HG02852 (cell line): ENCODE data around the gene PTPRO.
A peak's percentile ranks its signal among the peaks of the same experiment; 100 is the strongest.

Source experiments
- ATAC-seq: cut with Tn5 transposase; IDR thresholded peaks from one replicate; pipeline ENCODE4 v1.9.1; 2021; ENCODE audit warnings: mild to moderate bottlenecking, moderate library complexity; ENCODE audit not compliant: unreplicated experiment

The PTPRO gene

DNA sequence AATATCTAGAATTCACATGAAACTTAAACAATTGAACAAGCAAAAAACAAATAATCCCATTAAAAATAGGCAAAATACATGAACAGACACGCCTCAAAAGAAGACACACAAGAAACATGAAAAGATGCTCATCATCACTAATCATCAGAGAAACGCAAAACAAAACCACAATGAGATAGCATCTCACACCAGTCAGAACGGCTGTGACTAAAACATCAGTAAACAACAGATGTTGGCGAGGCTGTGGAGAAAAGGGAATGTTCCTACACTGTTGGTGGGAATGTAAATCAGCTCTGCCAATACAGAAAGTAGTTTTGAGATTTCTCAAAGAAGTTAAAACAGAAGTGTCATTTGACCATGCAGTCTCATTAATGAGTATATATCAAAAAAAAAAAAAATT, 121.3 kb downstream of the PTPRO start:
- no peak for ATAC-seq

DNA sequence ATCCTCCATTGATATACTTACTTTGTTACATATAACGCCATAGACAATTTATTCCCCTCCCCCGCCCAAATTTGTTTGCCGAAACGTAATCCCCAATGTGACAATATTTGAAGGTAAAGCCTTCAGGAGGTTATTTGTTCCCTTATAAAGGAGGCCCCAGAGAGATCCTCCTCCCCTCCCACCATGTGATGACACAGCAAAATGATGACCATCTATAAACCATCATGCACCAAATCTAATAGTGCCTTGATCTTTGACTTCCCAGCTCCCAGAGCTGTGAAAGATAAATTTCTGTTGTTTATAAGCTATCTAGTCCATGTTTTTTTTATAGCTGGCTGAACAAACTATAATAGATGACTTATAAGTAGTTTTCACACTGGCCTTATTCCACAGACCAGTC, 122.2 kb downstream of the PTPRO start:
- no peak for ATAC-seq

DNA sequence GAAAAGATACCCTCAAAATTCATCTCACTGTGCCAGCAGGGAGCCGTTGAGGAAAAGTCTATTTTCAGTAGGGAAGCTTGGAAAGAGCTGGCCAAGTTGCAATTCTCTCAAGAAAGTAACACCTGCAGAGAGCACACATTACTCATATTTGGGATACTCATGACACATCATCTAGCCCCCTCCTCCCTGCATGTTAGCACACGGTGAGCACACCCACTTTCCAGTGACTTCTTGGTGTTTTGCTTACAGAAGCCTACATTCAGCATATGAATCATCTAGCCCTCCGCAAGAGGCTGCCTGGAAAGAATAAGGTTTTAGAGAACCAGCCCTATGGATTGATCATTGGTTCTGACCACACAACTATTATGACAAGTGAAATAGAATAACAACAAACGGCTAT, 124.5 kb downstream of the PTPRO start:
- no peak for ATAC-seq

DNA sequence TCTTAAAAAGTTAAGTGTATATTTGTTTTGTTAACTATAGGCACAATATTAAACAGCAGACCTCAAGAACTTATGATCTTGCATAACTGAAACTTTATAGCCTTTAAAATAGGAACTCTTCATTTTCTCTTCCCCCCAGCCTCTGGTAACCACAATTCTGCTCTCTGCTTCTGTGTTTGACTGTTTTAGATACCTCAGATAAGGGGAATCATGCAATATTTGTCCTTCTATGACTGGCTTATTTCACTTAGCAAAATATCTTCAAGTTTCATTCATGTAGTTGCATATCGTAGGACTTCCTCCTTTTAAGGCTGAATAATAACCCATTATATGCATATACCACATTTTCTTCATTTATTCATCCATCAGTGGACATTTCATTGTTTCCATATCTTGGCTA, 131.3 kb downstream of the PTPRO start:
- ATAC-seq = peak; percentile 95

DNA sequence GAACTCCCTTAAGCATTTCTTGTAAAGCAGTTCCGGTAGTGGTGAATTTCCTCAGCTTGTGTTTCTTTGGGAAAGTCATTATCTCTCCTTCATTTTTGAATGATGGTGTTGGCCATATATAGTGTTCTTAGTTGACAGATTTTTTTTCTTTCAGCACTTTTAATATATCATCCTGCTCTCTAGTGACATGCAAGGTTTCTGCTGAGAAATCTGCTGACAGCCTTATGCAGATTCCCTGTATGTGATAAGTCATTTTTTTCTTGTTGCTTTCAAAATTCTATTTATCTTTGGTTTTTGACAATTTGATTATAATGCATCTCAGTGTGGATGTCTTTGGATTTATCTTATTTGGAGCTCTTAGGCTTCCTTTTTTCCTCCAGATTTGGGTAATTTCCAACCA, 135.7 kb downstream of the PTPRO start:
- ATAC-seq = no peak

DNA sequence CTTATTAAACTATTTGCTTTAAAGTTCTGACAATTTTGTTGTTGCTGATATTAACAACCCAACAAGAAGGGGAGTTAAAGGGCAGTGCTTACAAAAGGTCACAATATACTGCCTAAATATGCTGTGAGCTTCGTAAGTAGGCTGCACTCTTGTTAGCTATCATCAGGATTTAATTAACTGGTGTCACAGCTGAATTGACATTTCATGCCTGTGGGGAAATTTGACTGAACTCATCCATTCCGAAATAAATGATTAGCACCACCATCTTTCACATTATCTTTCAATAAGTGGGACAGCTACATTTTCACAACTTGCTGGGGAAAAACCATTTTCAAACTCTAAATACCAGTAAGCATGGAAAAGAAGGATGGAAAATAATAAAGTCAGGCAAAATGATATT, 146.6 kb downstream of the PTPRO start:
- no peak for ATAC-seq

DNA sequence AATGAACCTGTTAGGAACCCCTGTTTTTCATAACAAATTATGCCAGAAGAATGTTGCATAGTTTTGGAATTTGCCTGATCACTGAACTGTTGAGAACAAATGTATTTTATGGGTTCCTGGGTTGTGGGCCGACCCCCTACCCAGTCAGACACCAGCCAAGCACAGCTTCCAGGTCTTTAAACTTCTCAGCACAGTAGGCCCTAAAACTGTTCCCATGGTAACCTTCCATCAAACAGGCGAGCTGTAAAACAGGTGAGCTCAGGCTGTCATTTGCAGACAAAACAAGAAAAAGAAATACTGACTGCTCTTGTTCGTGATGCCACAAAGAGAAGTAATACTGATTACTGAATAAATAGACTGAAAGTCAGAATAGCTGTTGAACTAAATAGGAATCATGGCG, 147.0 kb downstream of the PTPRO start:
- no peak for ATAC-seq

DNA sequence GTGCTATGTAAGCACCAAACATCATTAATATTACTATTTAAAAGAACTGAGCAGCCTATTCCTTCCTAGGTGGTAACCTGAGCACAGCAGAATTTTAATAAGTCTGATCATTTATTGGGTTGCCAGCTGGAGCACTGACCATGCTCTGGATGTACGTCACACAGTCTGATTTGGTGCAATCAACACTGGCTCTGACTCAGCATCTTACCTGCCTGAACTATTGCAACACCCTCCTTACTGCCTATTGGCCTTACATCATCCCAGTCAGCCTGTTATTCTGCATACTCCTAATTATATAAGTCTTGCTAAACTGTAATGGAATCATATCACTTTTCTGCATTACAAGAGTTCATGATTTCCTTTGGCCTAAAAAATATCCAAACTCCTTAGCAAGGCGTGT, 149.7 kb downstream of the PTPRO start:
- ATAC-seq = no peak

DNA sequence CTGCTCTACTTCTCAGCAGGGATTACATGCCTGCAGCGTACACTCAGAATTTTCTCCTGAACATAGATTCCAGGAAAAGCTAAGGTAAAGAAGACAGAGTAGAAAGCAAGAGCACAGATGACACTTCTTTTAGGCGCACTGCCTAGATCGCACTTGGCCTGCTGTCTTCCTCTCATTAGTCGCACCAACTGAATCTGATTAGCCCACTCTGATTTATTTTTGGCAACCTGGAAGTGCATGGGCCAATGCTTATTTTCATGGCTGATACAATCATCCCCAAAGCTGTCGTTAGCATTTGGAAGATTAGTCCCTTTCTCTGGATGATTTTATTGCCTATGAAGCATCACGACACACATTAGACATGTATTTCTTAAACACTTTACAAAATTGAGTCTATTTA, 152.5 kb downstream of the PTPRO start:
- no peak for ATAC-seq

DNA sequence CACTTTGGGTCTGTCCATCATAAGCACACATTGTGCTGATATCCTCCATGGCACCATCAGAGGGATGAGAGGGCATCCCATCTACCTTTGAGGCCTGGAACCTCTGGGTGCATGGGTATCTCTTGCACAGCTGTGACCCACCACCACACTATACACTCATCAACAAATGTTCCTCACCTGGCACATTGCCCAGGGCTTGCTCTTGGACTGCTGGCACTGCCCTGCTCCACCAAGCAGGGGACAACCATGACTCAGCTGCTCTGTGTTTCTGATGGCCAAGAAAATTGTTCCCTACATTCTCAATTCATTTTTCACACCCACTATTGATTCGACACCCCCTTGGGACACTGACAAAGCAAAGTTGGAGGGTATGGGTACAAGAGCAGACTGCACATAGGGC, 155.5 kb downstream of the PTPRO start:
- ATAC-seq = no peak

DNA sequence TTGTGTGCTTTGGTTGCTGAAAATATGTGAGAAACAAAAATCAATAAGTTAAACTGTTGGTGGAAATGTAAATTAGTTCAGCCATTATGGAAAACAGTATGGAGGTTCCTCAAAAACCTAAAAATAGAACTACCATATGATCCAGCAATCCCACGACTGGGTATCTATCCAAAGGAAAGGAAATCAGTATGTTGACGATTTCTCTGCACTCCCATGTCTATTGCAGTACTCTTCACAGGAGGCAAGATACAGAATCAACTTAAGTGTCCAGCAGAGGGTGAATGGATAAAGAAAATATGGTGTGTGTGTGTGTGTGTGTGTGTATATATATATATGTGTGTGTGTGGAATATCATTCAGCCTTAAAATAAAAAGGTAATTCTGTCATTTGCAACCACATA, 159.5 kb downstream of the PTPRO start:
- no peak for ATAC-seq

DNA sequence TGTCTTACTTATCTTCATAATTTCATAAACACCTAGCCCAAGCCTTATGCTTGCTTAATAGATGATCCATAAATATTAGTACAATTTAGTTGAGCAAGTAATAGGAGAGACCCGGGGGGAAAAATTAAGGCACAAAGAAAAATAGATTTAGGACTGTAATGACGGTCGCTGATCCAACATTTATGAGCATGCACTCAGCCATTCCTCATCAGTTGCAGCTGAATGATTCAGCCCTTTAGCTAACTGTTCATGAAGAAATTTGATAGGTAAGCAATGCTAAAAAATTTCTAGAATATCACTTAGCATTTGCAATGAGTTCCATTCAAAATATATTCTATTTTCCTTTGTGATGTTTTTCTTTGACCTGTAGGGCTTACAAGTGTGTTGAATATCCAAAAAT, 163.2 kb downstream of the PTPRO start:
- no peak for ATAC-seq

DNA sequence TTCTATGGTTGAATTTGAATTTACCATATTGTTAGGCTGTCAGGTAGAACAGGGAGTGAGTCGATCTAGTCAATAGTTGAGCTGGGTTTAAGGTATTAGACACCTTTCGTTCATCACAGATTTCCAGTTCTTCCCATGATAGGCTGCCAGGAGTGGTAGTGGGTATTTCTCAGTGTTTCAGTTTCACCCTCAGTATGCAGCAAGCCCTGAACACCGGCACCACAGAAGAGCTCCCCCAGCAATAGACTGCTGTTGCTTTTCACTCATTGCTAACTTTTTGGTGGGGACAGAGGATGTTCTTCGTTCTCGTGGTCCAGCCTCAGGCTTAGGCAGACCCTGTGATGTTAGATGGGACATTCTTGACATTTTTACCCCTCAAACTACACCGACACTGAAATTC, 164.6 kb downstream of the PTPRO start:
- no peak for ATAC-seq

DNA sequence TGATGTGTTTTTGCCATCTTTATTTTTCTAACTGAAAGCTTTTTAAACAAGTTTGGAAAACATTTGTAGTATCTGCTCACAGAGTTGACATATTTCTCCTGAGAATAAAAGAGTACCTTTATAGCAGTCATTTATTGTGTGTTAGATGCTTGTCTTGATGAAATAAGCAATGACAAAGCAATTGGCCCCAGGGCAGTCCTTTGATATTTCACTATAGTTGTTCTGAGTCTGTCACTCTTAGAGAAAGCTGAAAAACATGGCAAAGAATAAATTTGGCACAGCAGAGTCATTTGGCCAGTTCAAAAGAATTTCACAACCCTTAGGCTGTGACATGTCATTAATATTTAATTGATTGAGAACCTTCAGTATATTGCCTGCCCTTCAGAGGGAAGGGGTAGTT, 166.2 kb downstream of the PTPRO start:
- ATAC-seq = no peak

DNA sequence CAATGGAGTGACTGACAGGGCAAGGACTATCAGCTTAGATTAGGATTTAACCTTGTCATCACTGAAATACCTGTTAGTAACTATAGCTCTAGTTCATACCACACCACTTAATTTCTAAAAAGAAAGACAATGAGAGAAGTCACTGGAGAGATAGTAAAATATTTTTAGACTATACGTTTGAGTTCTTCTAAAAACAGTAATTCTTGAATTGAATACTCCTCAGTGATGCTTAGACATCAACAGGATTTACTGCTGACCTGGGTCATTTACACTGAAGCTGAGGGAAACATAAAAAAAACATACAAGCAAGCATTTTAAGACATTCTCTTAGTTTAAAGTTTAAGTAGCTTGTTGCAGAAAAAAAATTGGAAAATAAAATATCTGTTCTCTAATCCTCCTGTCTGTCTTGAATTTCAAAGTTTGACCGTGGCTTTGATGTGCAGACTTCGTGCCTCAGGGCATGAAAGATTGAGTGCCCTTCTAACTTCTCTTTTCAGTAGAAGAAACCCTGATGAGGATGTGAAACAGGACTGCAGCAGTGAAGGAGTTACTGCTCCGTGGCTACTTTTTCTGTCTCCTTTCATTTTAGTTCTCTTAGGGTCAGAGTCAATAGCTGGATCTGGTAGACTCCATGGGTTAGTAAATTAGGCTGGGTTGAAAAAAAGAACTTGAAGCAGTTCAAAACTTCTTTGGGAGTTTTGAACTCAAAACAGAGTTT, 172.2 kb downstream of the PTPRO start:
- peak; percentile 74 for ATAC-seq

DNA sequence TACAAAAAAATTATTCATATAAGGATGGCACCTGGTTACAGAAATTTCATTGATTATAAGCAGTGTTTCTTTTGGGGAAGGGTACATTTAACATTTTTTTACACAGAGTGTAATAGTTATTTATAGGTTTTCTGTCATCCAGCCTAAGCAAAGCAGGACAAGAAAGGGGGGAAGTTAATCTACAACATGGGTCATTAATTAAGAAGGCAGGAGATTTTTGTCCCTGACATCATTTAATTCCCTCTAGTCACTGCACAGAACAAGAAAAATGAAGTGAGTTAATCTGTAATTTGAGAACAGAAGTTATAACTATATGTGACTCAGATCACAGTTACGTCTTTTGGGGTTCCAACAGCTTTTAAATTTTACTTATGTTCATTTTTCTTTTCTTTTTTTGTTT, 173.4 kb downstream of the PTPRO start:
- no peak for ATAC-seq

DNA sequence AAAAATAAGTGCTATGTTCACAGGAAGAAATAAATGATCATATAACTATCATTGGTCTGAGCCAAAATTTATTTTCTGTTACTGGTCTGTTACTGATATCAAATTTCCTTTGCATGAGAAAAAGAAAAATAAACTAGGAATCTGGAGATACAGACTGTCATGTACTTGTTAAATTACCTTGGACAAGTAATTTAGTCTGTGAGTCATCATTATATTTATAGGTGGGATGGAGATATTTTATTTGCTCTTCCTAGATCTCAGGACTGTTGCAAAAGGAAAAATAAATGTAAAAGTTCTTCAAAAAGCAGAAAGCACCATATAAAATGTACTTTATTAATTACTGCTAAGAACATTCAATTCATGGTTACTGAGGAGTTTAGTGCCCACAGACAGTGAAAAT, 174.4 kb downstream of the PTPRO start:
- no peak for ATAC-seq

DNA sequence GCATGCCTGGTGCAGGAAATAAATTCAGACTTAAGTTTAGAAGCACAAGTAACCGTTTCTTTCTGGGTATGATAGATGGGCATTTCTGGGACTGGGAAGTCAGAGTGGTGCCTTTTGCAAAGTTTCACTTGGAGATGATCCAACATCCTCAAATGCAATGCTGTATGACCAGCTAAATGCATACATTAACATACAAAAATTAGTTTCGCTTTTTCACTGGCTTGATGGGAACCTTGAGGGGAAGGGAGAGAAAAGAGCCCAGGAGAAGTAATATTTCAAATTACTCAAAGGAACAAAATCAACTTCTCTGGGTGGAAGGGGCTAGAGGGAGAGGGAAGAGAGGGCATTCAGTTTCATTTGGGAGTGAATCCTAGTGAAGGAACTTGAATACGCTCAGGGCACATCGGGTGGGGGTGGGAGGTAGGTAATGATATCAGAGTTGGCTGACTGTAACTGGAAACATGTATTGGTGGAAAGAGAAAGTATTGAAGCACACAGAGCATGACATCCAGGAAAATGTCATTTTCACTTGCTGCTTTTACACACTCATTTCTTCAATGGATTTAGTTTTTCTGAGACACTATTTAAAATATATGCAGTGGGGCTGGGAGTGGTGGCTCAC, 175.5 kb downstream of the PTPRO start:
- no peak for ATAC-seq

DNA sequence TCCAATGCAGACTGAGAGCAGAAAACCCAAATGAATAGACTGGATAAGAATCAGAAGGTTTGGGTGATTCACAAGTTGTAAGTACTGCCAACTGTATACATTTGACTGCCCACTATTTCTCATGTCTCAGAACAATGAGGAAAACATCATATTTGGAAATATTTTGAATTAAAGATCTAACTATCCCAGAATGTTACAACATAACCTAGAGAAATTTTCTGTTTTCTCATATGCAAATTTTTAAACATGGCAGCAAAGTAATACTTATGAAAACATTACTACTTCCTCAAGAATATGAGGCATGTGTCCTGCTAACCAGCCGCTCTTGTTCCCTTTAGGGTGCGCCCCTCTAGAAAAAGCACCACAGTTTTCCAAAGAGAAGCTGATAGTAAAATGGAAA, 179.9 kb downstream of the PTPRO start:
- ATAC-seq = no peak

DNA sequence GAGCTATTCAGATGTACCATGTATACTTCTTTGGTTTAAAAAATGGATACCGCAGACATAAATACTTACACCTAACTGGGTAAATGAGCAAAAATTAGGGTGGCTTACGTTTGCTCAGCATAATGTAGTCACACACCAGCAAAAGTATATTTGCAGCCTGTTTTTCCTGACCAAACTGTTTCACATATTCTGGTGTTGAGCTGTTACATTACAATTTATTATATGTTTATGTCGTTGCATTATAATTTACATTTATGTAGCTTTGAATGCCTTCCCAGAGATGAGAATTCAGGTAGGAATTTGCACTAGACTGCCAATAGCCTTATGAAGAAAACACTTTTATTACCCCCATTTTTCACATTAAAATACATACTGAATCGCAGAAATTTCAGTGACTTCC, 183.3 kb downstream of the PTPRO start:
- ATAC-seq = no peak

DNA sequence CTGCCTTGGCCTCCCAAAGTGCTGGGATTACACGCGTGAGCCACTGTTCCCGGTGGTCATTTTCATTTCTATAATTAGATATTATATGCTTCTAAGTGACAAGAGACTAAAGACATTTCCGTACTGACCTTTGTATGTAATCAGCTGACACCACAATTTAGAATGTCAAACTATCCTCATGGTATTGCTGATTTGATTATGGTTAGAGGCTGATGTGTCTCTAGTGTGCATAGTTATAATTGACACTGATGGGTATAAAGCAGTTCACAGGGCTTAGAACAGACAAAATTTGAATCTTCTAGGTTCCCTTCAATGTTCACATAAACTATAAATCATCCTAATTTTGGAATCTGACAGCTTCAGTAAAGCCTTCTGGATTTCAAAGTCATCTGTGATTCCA, 192.7 kb downstream of the PTPRO start:
- no peak for ATAC-seq

DNA sequence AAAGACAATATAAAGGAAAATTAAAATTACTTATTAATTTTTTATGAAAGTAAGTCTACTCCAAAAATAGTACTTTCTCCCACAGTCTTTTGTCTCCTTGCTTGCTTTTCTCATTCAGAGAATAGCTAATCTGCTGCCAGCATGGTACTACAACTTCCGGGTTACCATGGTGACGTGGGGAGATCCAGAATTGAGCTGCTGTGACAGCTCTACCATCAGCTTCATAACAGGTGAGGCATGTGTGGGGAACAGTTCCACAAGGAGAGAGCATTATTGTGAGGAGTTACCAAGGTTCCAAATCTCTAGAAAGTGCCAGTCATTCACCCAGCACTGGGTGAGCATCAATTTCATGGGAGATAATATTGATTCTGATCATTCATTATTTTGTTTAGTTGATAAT, 197.8 kb downstream of the PTPRO start:
- no peak for ATAC-seq

DNA sequence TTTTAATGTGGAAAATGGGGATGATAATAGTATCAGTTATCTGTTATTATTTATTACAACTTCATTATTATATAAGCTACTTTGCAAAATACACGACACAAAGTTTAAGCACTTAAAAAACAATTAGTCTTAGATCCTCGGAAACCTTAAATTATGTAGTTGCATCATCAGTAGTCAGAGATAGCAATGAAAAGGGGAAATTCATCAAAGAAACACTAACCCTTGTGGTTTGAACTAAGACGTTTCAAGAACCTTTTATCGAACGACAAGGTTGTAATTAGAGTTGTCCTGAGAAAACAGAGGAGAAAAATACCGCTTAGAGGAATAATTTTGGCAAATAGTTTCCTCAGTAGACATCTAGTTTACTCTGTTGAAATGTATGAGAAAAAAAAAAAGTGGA, 198.5 kb downstream of the PTPRO start:
- no peak for ATAC-seq
